B cell (primary cell): ENCODE results near the gene VOPP1. TPM values are rescaled to one million over a fixed set of nuclear protein-coding genes. Genes with fewer than 3 reads are reported as not detected.
"Not testable (repeated sequence)": the region's sequence is repeated elsewhere in the genome, so short reads cannot be mapped to it uniquely, and the experiment has no call there.

ENCODE experiments used
- ATAC-seq: fragments of 200-7000 bp; cut with Tn5 transposase; one replicate; pipeline ENCODE4 v1.10.0; 2021; ENCODE audit warnings: low read depth, mild to moderate bottlenecking, moderate number of reproducible peaks, moderate library complexity
- CTCF ChIA-PET: fragments of 350-600 bp; sonication (Branson Sonifier 250); formaldehyde crosslinking; loops from one replicate; lab custom pipeline; 2021; ENCODE audit warnings: antibody characterized with exemption, inconsistent platforms; lab: Charles Lee
- POLR2A ChIA-PET: fragments of 350-600 bp; sonication (Branson Sonifier 250); formaldehyde crosslinking; loops from one replicate; lab custom pipeline; 2021; ENCODE audit warnings: antibody characterized with exemption; lab: Charles Lee
- DNase-seq: peaks from one replicate; pipeline ENCODE4 v3.0.0; 2013
- H2AFZ ChIP-seq: 2 replicates; pipeline ENCODE4 v1.6.1; 2012; ENCODE audit warnings: mild to moderate bottlenecking, low read depth, low read length; ENCODE audit not compliant: insufficient read depth, poor library complexity, severe bottlenecking
- H3K27ac ChIP-seq, 2 donors: 1 replicate in 1 of 2; 2 replicates in 1 of 2; pipeline ENCODE4 v1.5.1; 2012 to 2013; ENCODE audit warnings: low read length in 2 of 2, mild to moderate bottlenecking in 2 of 2, moderate library complexity in 1 of 2
- H3K27me3 ChIP-seq, 4 experiments: fragments of 200-600 bp in 1 of 4; sonication (generic) in 1 of 4; replicated peaks in 1 of 4; 1 replicate in 2 of 4; 2 replicates in 2 of 4; pipeline versions ENCODE4 v1.6.1 to v1.7.0; 2013 to 2016; ENCODE audit warnings: low read length in 3 of 4, mild to moderate bottlenecking in 2 of 4, mixed read lengths in 1 of 4, moderate library complexity in 1 of 4; ENCODE audit not compliant: insufficient read depth in 4 of 4, control insufficient read depth in 3 of 4; ENCODE audit errors: control extremely low read depth in 1 of 4
- H3K36me3 ChIP-seq, 2 experiments: replicated peaks in 1 of 2; 1 replicate in 1 of 2; 2 replicates in 1 of 2; pipeline versions ENCODE4 v1.6.1 to v1.7.1; 2013; ENCODE audit warnings: low read length in 1 of 2; ENCODE audit not compliant: insufficient read depth in 2 of 2, control insufficient read depth in 1 of 2; ENCODE audit errors: control extremely low read depth in 1 of 2, extremely low read depth in 1 of 2
- H3K4me1 ChIP-seq, 2 donors: fragments of 200-600 bp in 1 of 2; sonication (generic) in 1 of 2; 1 replicate in 1 of 2; 2 replicates in 1 of 2; pipeline versions ENCODE4 v1.5.1 to v1.6.1; 2013 to 2017; ENCODE audit warnings: low read length in 2 of 2; ENCODE audit not compliant: control insufficient read depth in 2 of 2, insufficient read depth in 2 of 2
- H3K4me2 ChIP-seq: replicated peaks from 2 replicates; pipeline ENCODE3; 2012; ENCODE audit warnings: mild to moderate bottlenecking, low read depth, low read length; ENCODE audit not compliant: poor library complexity, severe bottlenecking
- H3K4me3 ChIP-seq, 5 experiments: fragments of 200-600 bp in 1 of 5; sonication (generic) in 1 of 5; 1 replicate in 3 of 5; 2 replicates in 2 of 5; pipeline versions ENCODE4 v1.5.1 to v1.7.0; 2011 to 2016; ENCODE audit warnings: low read length in 4 of 5, mild to moderate bottlenecking in 4 of 5, low read depth in 2 of 5, control low read depth in 1 of 5, moderate library complexity in 1 of 5; ENCODE audit not compliant: insufficient read depth in 1 of 5; ENCODE audit errors: control extremely low read depth in 1 of 5, extremely low read depth in 1 of 5
- H3K79me2 ChIP-seq: fragments of 200-600 bp; sonication (generic); one replicate; pipeline ENCODE4 v1.6.0; 2016; ENCODE audit warnings: low read length; ENCODE audit not compliant: control insufficient read depth, insufficient read depth
- H3K9ac ChIP-seq: fragments of 200-600 bp; sonication (generic); 2 replicates; pipeline ENCODE4 v1.6.1; 2017; ENCODE audit warnings: mild to moderate bottlenecking, low read length, moderate library complexity
- H3K9me3 ChIP-seq, 3 donors: one replicate each; pipeline versions ENCODE4 v1.6.1 to v1.7.1; 2013; ENCODE audit warnings: low read length in 2 of 3; ENCODE audit not compliant: control insufficient read depth in 2 of 3, insufficient read depth in 1 of 3; ENCODE audit errors: control extremely low read depth in 1 of 3
- H4K20me1 ChIP-seq: 2 replicates; pipeline ENCODE4 v1.6.0; 2012; ENCODE audit warnings: mild to moderate bottlenecking, low read length; ENCODE audit not compliant: insufficient read depth, control insufficient read depth, poor library complexity, severe bottlenecking
- H3K27ac Mint-ChIP-seq: one replicate; pipeline ENCODE4 v1.8.0; 2021; ENCODE audit warnings: mixed read lengths
- H3K27me3 Mint-ChIP-seq: one replicate; pipeline ENCODE4 v1.8.0; 2021; ENCODE audit warnings: mixed read lengths
- H3K4me1 Mint-ChIP-seq: one replicate; pipeline ENCODE4 v1.8.0; 2021; ENCODE audit warnings: mixed read lengths
- H3K4me3 Mint-ChIP-seq: one replicate; pipeline ENCODE4 v1.8.0; 2021; ENCODE audit warnings: mixed read lengths
- H3K9me3 Mint-ChIP-seq: one replicate; pipeline ENCODE4 v1.8.0; 2022; ENCODE audit warnings: mixed read lengths; ENCODE audit not compliant: insufficient read depth
- CTCF ChIP-seq: fragments of 200-600 bp; IDR thresholded peaks from one replicate; pipeline ENCODE4 v1.8.0; 2022; ENCODE audit warnings: antibody characterized with exemption, mild to moderate bottlenecking
- WGBS: methylation state at CpG from one replicate; pipeline ENCODE4 v1.1.5; 2013; ENCODE audit warnings: missing lambda C conversion rate; ENCODE audit not compliant: insufficient coverage; 5-methylcytosine and 5-hydroxymethylcytosine counted together
- intact Hi-C: fragments of 100-400 bp; cut with micrococcal nuclease; formaldehyde crosslinking; loops from one replicate; pipeline ENCODE4 v1.10.0; 2022
- polyA plus RNA-seq: library from polyadenylated mRNA; depleted of rRNA; stranded (reverse); fragments of >200 nt; gene quantifications from 2 replicates; pipeline ENCODE4 v1.2.3, GENCODE V29; 2012
- total RNA-seq, 2 donors: library from RNA; stranded (reverse); fragments of 120-200 nt in 1 of 2; gene quantifications; 1 replicate in 1 of 2; 2 replicates in 1 of 2; pipeline versions ENCODE4 v1.2.3 to v1.2.4, GENCODE V29; 2013 to 2022

Gene VOPP1
- total and polyA plus RNA-seq, 2 donors (not counting 1 experiment from before 2014, with no cell fraction given): 53.2 to 256 TPM

- CTCF ChIA-PET: interaction anchor here (0.6 to 3.4 kb wide), 20 partner anchors 9 to 317 kb away, joined by 3 to 28 read pairs (median 5); no protein-coding TSS in a partner anchor
- WGBS: 4% methylated on average over 2 of the region's 4 CpGs
- H3K27ac Mint-ChIP-seq: peak overlapping the region; percentile 71
These were observed 25.7 kb upstream of the VOPP1 start for GRCh38 chr7:55597944-55598499.

GRCh38 chr7:55597214-55597739 lies 25.0 kb upstream of the VOPP1 start:
- intact Hi-C loops: loop anchor here (5.0 to 10.0 kb wide), 2 partner anchors 180 to 312 kb away; no protein-coding TSS in a partner anchor
- H2AFZ ChIP-seq, H3K9me3 Mint-ChIP-seq, H3K36me3 ChIP-seq, H3K27ac ChIP-seq, H3K4me3 Mint-ChIP-seq, H4K20me1 ChIP-seq, H3K4me3 ChIP-seq, H3K27ac Mint-ChIP-seq, DNase-seq, H3K9ac ChIP-seq, ATAC-seq, H3K27me3 ChIP-seq, H3K4me2 ChIP-seq, H3K27me3 Mint-ChIP-seq, H3K9me3 ChIP-seq, H3K79me2 ChIP-seq: not testable (repeated sequence)
- 56% methylated on average over 2 of the region's 2 CpGs for WGBS
- peaks cover 23% of the 10 kb centered on the region for H3K4me1 Mint-ChIP-seq
- ChIA-PET CTCF (interaction anchor here (0.7 to 3.4 kb wide), 22 partner anchors 8 to 316 kb away, joined by 3 to 28 read pairs (median 6); no protein-coding TSS in a partner anchor), POLR2A (interaction anchor here (1.0 kb wide), 1 partner anchor 25 kb away, joined by 3 read pairs; the partner anchor contains the start of gene VOPP1)
- peaks cover 2 to 19% of the 10 kb centered on the region in 2 donors for H3K4me1 ChIP-seq

More at GRCh38 chr7:55597944-55598499, 25.7 kb upstream of the VOPP1 start:
- not testable (repeated sequence) for H3K79me2 ChIP-seq, H3K27ac ChIP-seq, H3K4me2 ChIP-seq, H3K27me3 Mint-ChIP-seq, H4K20me1 ChIP-seq, H3K4me3 Mint-ChIP-seq, H3K9ac ChIP-seq, H3K9me3 ChIP-seq, H3K36me3 ChIP-seq, H3K4me3 ChIP-seq, H3K9me3 Mint-ChIP-seq, H3K27me3 ChIP-seq, H2AFZ ChIP-seq
- TF ChIP-seq CTCF: peak; percentile 64
- POLR2A ChIA-PET: interaction anchor here (1.0 kb wide), 2 partner anchors 25 to 65 kb away, joined by 3 read pairs; partner anchors contain the start of gene VOPP1
- H3K4me1 ChIP-seq: peaks cover 2 to 19% of the 10 kb centered on the region in 2 donors
- H3K4me1 Mint-ChIP-seq: peaks cover 18% of the 10 kb centered on the region
- intact Hi-C loops: loop anchor here (1.0 to 10.0 kb wide), 3 partner anchors 89 to 313 kb away; no protein-coding TSS in a partner anchor
- ATAC-seq (peak; percentile 60), DNase-seq (peak; percentile 48)
